HepG2 (cell line): Measurements from ENCODE around the gene KCNJ6. TPM values are rescaled to one million over a fixed set of nuclear protein-coding genes. Genes with fewer than 3 reads are reported as not detected.

Experiments used
- ATAC-seq: fragments of 200-7000 bp; cut with Tn5 transposase; 3 replicates; pipeline ENCODE4 v1.9.1; 2020; ENCODE audit warnings: mild to moderate bottlenecking, moderate library complexity
- BruUV-seq: library from RNA; stranded (reverse); fragments of 400-500 nt; replicated peaks from 2 replicates; lab custom pipeline; 2021; lab: Mats Ljungman, UMichigan
- CTCF ChIA-PET: fragments of 300-600 bp; formaldehyde crosslinking; extraction: SDS; loops from one replicate; lab custom pipeline; 2021; ENCODE audit warnings: low total read pairs, inconsistent platforms, low intra/inter-chr PET ratio; lab: Yijun Ruan, JAX
- POLR2A ChIA-PET: fragments of 350-600 bp; sonication (Branson Sonifier 250); formaldehyde crosslinking; loops from one replicate; lab custom pipeline; 2020; ENCODE audit warnings: antibody characterized with exemption, inconsistent platforms; lab: Yijun Ruan, JAX
- DNase-seq: peaks from one replicate; pipeline ENCODE4 v3.0.0-alpha.2; 2015; ENCODE audit warnings: low spot score
- FAIRE-seq: peaks from 3 replicates; lab custom pipeline; 2011; peaks lifted over from hg19 to GRCh38; lab: Jason Lieb, UNC
- H2AFZ ChIP-seq: one replicate; pipeline ENCODE4 v1.6.1; 2011; ENCODE audit warnings: low read length, inconsistent platforms
- H3K27ac ChIP-seq: fragments of 300-600 bp; 3 replicates; pipeline ENCODE4 v1.8.0; 2011; ENCODE audit warnings: mixed run types, mild to moderate bottlenecking, mixed read lengths, low read length, inconsistent platforms; ENCODE audit not compliant: insufficient read depth; ENCODE audit errors: extremely low read length
- H3K27me3 ChIP-seq, 2 experiments: fragments of 200-600 bp in 1 of 2; 2 replicates in 1 of 2; 3 replicates in 1 of 2; pipeline versions ENCODE4 v1.6.0 to v1.8.0; 2011; ENCODE audit warnings: low read length in 2 of 2, mild to moderate bottlenecking in 2 of 2, moderate library complexity in 2 of 2, inconsistent platforms in 1 of 2; ENCODE audit not compliant: insufficient read depth in 2 of 2, control insufficient read depth in 1 of 2
- H3K36me3 ChIP-seq, 2 experiments: fragments of 200-600 bp in 1 of 2; replicated peaks in 1 of 2; 2 replicates in 1 of 2; 3 replicates in 1 of 2; pipeline versions ENCODE4 v1.5.1 to v1.8.0; 2011; ENCODE audit warnings: low read length in 2 of 2, inconsistent platforms in 1 of 2; ENCODE audit not compliant: insufficient read depth in 2 of 2, control insufficient read depth in 1 of 2
- H3K4me1 ChIP-seq: 2 replicates; pipeline ENCODE4 v1.5.1; 2012; ENCODE audit warnings: low read length, inconsistent platforms; ENCODE audit not compliant: insufficient read depth
- H3K4me2 ChIP-seq: 2 replicates; pipeline ENCODE4 v1.6.0; 2011; ENCODE audit warnings: low read depth, low read length, inconsistent platforms
- H3K4me3 ChIP-seq, 3 experiments: fragments of 200-600 bp in 1 of 3; sonication (generic), shearing (Covaris generic) in 1 of 3; replicated peaks in 1 of 3; 2 replicates each; pipeline ENCODE4 v1.5.1; 2011 to 2016; ENCODE audit warnings: low read length in 3 of 3, inconsistent platforms in 2 of 3, low read depth in 2 of 3, mild to moderate bottlenecking in 2 of 3, control low read depth in 1 of 3, mixed read lengths in 1 of 3; ENCODE audit not compliant: insufficient read depth in 1 of 3
- H3K79me2 ChIP-seq: one replicate; pipeline ENCODE4 v1.6.1; 2011; ENCODE audit warnings: low read length, inconsistent platforms; ENCODE audit not compliant: insufficient read depth
- H3K9ac ChIP-seq: 2 replicates; pipeline ENCODE4 v1.6.0; 2011; ENCODE audit warnings: mild to moderate bottlenecking, low read depth, low read length, inconsistent platforms; ENCODE audit not compliant: insufficient read depth
- H3K9me3 ChIP-seq: 2 replicates; pipeline ENCODE4 v1.5.1; 2012; ENCODE audit warnings: mild to moderate bottlenecking, low read length
- H4K20me1 ChIP-seq: 2 replicates; pipeline ENCODE4 v1.6.0; 2011; ENCODE audit warnings: inconsistent platforms, mild to moderate bottlenecking, low read length, moderate library complexity; ENCODE audit not compliant: insufficient read depth
- DZIP1 ChIP-seq: sonication (generic); formaldehyde crosslinking; IDR thresholded peaks from 2 replicates; pipeline ENCODE4 v1.5.0; 2020; ENCODE audit warnings: mild to moderate bottlenecking, missing genetic modification reagents
- JUNB ChIP-seq: sonication (generic); formaldehyde crosslinking; IDR thresholded peaks from 2 replicates; pipeline ENCODE4 v1.8.0; 2022; ENCODE audit warnings: missing genetic modification reagents, mild to moderate bottlenecking, borderline replicate concordance
- KMT2A ChIP-seq: sonication (generic); formaldehyde crosslinking; IDR thresholded peaks from 2 replicates; pipeline ENCODE4 v1.4.0; 2020; ENCODE audit warnings: missing genetic modification reagents
- MEIS1 ChIP-seq: sonication (generic); formaldehyde crosslinking; IDR thresholded peaks from 2 replicates; pipeline ENCODE4 v1.9.0; 2021; ENCODE audit warnings: mild to moderate bottlenecking, missing genetic modification reagents, moderate library complexity, borderline replicate concordance
- MLLT10 ChIP-seq: sonication (generic); formaldehyde crosslinking; IDR thresholded peaks from 2 replicates; pipeline ENCODE4 v1.4.0; 2020; ENCODE audit warnings: missing genetic modification reagents
- NFIB ChIP-seq: sonication (generic); formaldehyde crosslinking; IDR thresholded peaks from 2 replicates; pipeline ENCODE4 v1.9.0; 2021; ENCODE audit warnings: missing genetic modification reagents, mild to moderate bottlenecking, borderline replicate concordance
- PAWR ChIP-seq: sonication (generic); formaldehyde crosslinking; IDR thresholded peaks from 2 replicates; pipeline ENCODE4 v1.4.0; 2020; ENCODE audit warnings: missing genetic modification reagents, mild to moderate bottlenecking, borderline replicate concordance
- SNAI1 ChIP-seq: sonication (generic); formaldehyde crosslinking; IDR thresholded peaks from 2 replicates; pipeline ENCODE4 v1.5.0; 2020; ENCODE audit warnings: mild to moderate bottlenecking, missing genetic modification reagents, borderline replicate concordance
- SRSF4 ChIP-seq: fragments of 200-400 bp; formaldehyde crosslinking; IDR thresholded peaks from one replicate; pipeline ENCODE4 v1.6.1; 2018; ENCODE audit warnings: mild to moderate bottlenecking, low read depth, low read length, moderate library complexity; ENCODE audit not compliant: poor library complexity, severe bottlenecking
- SRY ChIP-seq: sonication (generic); formaldehyde crosslinking; IDR thresholded peaks from 2 replicates; pipeline ENCODE4 v1.8.0; 2022; ENCODE audit warnings: mild to moderate bottlenecking, missing genetic modification reagents
- TCF7 ChIP-seq: sonication (generic); IDR thresholded peaks from 2 replicates; pipeline ENCODE4 v1.6.1; 2016; ENCODE audit warnings: antibody characterized with exemption, low read depth
- U2AF1 ChIP-seq: fragments of 200-400 bp; formaldehyde crosslinking; optimal IDR thresholded peaks from 2 replicates; pipeline ENCODE3; 2017; ENCODE audit warnings: mild to moderate bottlenecking, low read depth, low read length
- ZNF253 ChIP-seq: sonication (generic); formaldehyde crosslinking; IDR thresholded peaks from 2 replicates; pipeline ENCODE4 v1.8.0; 2022; ENCODE audit warnings: mild to moderate bottlenecking, missing genetic modification reagents, borderline replicate concordance
- ZNF382 ChIP-seq: sonication (generic); formaldehyde crosslinking; IDR thresholded peaks from 2 replicates; pipeline ENCODE4 v1.5.0; 2020; ENCODE audit warnings: missing genetic modification reagents, mild to moderate bottlenecking, borderline replicate concordance
- ZNF766 ChIP-seq: sonication (generic); formaldehyde crosslinking; IDR thresholded peaks from 2 replicates; pipeline ENCODE4 v1.5.0; 2020; ENCODE audit warnings: missing genetic modification reagents, borderline replicate concordance
- WGBS: methylation state at CpG from one replicate; pipeline ENCODE4 v1.1.6; 2017; ENCODE audit warnings: low lambda C conversion rate; 5-methylcytosine and 5-hydroxymethylcytosine counted together
- in situ Hi-C: cut with HindIII; loops from 2 replicates; pipeline ENCODE4 v1.10.0; 2017; ENCODE audit warnings: low pct_unique_long_range_greater_than_20kb; ENCODE audit not compliant: extremely low pct_ligation_motif_present
- intact Hi-C: fragments of 100-400 bp; cut with micrococcal nuclease; formaldehyde crosslinking; loops from one replicate; pipeline ENCODE4 v1.10.0; 2022; ENCODE audit not compliant: unreplicated experiment
- polyA plus RNA-seq, 8 experiments: library from polyadenylated mRNA; depleted of rRNA in 3 of 8; stranded (reverse) in 7 of 8; unstranded in 1 of 8; fragments of >200 nt; fragmentation: Illumina TruSeq in 4 of 8; extraction: Trizol in 4 of 8; gene quantifications; 2 replicates each; pipeline versions ENCODE4 v1.2.1 to v1.2.3, GENCODE V29; 2011 to 2016; ENCODE audit warnings: low read depth in 4 of 8, missing spikeins in 1 of 8, mixed read lengths in 1 of 8; ENCODE audit not compliant: insufficient read depth in 1 of 8
- total RNA-seq, 5 experiments: library from RNA; depleted of rRNA; stranded (reverse); fragments of >200 nt; fragmentation: Illumina TruSeq; extraction: Trizol; gene quantifications; 2 replicates each; pipeline ENCODE4 v1.2.3, GENCODE V29; 2016; ENCODE audit warnings: low read depth in 1 of 5
- TF ChIP-seq, protein P1 (sequence below): sonication (generic); formaldehyde crosslinking; IDR thresholded peaks from 2 replicates; pipeline ENCODE4 v1.4.0; 2020; ENCODE audit warnings: missing genetic modification reagents, mild to moderate bottlenecking, borderline replicate concordance
- TF ChIP-seq, protein P2 (sequence below): sonication (generic); formaldehyde crosslinking; IDR thresholded peaks from 2 replicates; pipeline ENCODE4 v1.8.1; 2022; ENCODE audit warnings: low read depth, mild to moderate bottlenecking, missing genetic modification reagents

The KCNJ6 gene
- total and polyA plus RNA-seq, 2 of the 13 experiments (the other 11 are each of a cell fraction or from before 2014, with no cell fraction given), result not detected

GRCh38 chr21:37945036-37945435 is 28.8 kb upstream of the KCNJ6 start:
- no peak for DNase-seq
- Histone ChIP-seq H3K4me1 (no peaks in the 10 kb centered on the region), H3K27ac (no peak overlapping the region), H3K79me2 (no peaks in the 10 kb centered on the region), H3K36me3 (no peaks in the 10 kb centered on the region), H3K4me3 (no peak overlapping the region), H3K9ac (no peak overlapping the region), H3K27me3 (no peaks in the 10 kb centered on the region), H2AFZ (no peak overlapping the region), H3K4me2 (no peak overlapping the region), H4K20me1 (no peaks in the 10 kb centered on the region), H3K9me3 (no peaks in the 10 kb centered on the region)
- FAIRE-seq, result no peak
- intact Hi-C loops, result no loop called here
- ChIA-PET POLR2A (no interaction called here), CTCF (no interaction called here)
- in situ Hi-C loops, result no loop called here
- no TSS peak for BruUV-seq
- no peak for ATAC-seq
- WGBS, result 0% methylated on average over 1 of the region's 2 CpGs
- TF ChIP-seq NFIB (no peak), JUNB (CRISPR knock-in tag) (no peak), ZNF253 (CRISPR knock-in tag) (no peak), MEIS1 (CRISPR knock-in tag) (no peak), TCF7 (no peak), ZNF766 (CRISPR knock-in tag) (no peak), KMT2A (CRISPR knock-in tag) (no peak), PAWR (CRISPR knock-in tag) (no peak), SRSF4 (no peak), SNAI1 (no peak), SRY (no peak), DZIP1 (CRISPR knock-in tag) (no peak), MLLT10 (CRISPR knock-in tag) (no peak), U2AF1 (no peak), ZNF382 (CRISPR knock-in tag) (no peak)
- TF ChIP-seq, protein P1, sequence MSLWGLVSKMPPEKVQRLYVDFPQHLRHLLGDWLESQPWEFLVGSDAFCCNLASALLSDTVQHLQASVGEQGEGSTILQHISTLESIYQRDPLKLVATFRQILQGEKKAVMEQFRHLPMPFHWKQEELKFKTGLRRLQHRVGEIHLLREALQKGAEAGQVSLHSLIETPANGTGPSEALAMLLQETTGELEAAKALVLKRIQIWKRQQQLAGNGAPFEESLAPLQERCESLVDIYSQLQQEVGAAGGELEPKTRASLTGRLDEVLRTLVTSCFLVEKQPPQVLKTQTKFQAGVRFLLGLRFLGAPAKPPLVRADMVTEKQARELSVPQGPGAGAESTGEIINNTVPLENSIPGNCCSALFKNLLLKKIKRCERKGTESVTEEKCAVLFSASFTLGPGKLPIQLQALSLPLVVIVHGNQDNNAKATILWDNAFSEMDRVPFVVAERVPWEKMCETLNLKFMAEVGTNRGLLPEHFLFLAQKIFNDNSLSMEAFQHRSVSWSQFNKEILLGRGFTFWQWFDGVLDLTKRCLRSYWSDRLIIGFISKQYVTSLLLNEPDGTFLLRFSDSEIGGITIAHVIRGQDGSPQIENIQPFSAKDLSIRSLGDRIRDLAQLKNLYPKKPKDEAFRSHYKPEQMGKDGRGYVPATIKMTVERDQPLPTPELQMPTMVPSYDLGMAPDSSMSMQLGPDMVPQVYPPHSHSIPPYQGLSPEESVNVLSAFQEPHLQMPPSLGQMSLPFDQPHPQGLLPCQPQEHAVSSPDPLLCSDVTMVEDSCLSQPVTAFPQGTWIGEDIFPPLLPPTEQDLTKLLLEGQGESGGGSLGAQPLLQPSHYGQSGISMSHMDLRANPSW (CRISPR knock-in tag), result no peak
- TF ChIP-seq, protein P2, sequence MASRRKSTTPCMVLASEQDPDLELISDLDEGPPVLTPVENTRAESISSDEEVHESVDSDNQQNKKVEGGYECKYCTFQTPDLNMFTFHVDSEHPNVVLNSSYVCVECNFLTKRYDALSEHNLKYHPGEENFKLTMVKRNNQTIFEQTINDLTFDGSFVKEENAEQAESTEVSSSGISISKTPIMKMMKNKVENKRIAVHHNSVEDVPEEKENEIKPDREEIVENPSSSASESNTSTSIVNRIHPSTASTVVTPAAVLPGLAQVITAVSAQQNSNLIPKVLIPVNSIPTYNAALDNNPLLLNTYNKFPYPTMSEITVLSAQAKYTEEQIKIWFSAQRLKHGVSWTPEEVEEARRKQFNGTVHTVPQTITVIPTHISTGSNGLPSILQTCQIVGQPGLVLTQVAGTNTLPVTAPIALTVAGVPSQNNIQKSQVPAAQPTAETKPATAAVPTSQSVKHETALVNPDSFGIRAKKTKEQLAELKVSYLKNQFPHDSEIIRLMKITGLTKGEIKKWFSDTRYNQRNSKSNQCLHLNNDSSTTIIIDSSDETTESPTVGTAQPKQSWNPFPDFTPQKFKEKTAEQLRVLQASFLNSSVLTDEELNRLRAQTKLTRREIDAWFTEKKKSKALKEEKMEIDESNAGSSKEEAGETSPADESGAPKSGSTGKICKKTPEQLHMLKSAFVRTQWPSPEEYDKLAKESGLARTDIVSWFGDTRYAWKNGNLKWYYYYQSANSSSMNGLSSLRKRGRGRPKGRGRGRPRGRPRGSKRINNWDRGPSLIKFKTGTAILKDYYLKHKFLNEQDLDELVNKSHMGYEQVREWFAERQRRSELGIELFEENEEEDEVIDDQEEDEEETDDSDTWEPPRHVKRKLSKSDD (CRISPR knock-in tag), result no peak
